HG02938 (cell line): Measurements from ENCODE around the gene SYNPR.

Source experiments
- ATAC-seq: cut with Tn5 transposase; IDR thresholded peaks from one replicate; pipeline ENCODE4 v1.9.1; 2021; ENCODE audit warnings: mild to moderate bottlenecking, moderate library complexity; ENCODE audit not compliant: unreplicated experiment

SYNPR gene

GRCh38 chr3:63528325-63529000 lies 250.4 kb downstream of the SYNPR start:
- no peak for ATAC-seq

- ATAC-seq = no peak
These were observed 254.4 kb downstream of the SYNPR start for GRCh38 chr3:63532521-63532920.

- ATAC-seq = no peak
These were observed 260.8 kb downstream of the SYNPR start for GRCh38 chr3:63538919-63539318.

GRCh38 chr3:63555767-63556166 lies 277.7 kb downstream of the SYNPR start:
- no peak for ATAC-seq

- no peak for ATAC-seq
These were observed 278.3 kb downstream of the SYNPR start for GRCh38 chr3:63556401-63556800.

GRCh38 chr3:63557912-63558311 lies 279.8 kb downstream of the SYNPR start:
- peak; percentile 62 for ATAC-seq

GRCh38 chr3:63559884-63560283 lies 281.8 kb downstream of the SYNPR start:
- ATAC-seq = no peak

GRCh38 chr3:63561879-63562278 lies 283.8 kb downstream of the SYNPR start:
- ATAC-seq = no peak

GRCh38 chr3:63562323-63562722 lies 284.2 kb downstream of the SYNPR start:
- ATAC-seq = no peak

- no peak for ATAC-seq
These were observed 285.5 kb downstream of the SYNPR start for GRCh38 chr3:63563572-63563971.

GRCh38 chr3:63565220-63565619 lies 287.1 kb downstream of the SYNPR start:
- ATAC-seq = no peak

- ATAC-seq = no peak
These were observed 293.6 kb downstream of the SYNPR start for GRCh38 chr3:63571682-63572081.

GRCh38 chr3:63576846-63577245 lies 298.7 kb downstream of the SYNPR start:
- ATAC-seq = no peak

GRCh38 chr3:63578858-63579257 lies 300.8 kb downstream of the SYNPR start:
- no peak for ATAC-seq

- no peak for ATAC-seq
These were observed 302.0 kb downstream of the SYNPR start for GRCh38 chr3:63580151-63580550.

GRCh38 chr3:63582943-63583500 lies 304.9 kb downstream of the SYNPR start:
- ATAC-seq = no peak

GRCh38 chr3:63584681-63585080 lies 306.6 kb downstream of the SYNPR start:
- no peak for ATAC-seq

GRCh38 chr3:63585927-63586326 lies 307.8 kb downstream of the SYNPR start:
- ATAC-seq = no peak

GRCh38 chr3:63588895-63589294 lies 310.8 kb downstream of the SYNPR start:
- no peak for ATAC-seq

GRCh38 chr3:63593779-63594178 lies 315.7 kb downstream of the SYNPR start:
- no peak for ATAC-seq

GRCh38 chr3:63595221-63595620 lies 317.1 kb downstream of the SYNPR start:
- ATAC-seq = no peak

- no peak for ATAC-seq
These were observed 318.9 kb downstream of the SYNPR start for GRCh38 chr3:63597019-63597418.

GRCh38 chr3:63607716-63608115 lies 329.6 kb downstream of the SYNPR start:
- ATAC-seq = no peak
